Neural cell (in vitro differentiated cells): Measurements from ENCODE around the gene ANAPC7.

Source experiments
- EZH2 ChIP-seq: fragments of 200-600, 300-800 bp; shearing (Covaris generic), sonication (generic); IDR thresholded peaks from 2 replicates; pipeline ENCODE4 v1.6.1; 2014; ENCODE audit warnings: antibody characterized with exemption, low read length, borderline replicate concordance, mild to moderate bottlenecking; ENCODE audit not compliant: insufficient read depth, poor library complexity, severe bottlenecking
- RAD21 ChIP-seq: fragments of 450-650 bp; conservative IDR thresholded peaks from 2 replicates; pipeline ENCODE4 v1.6.1; 2014; ENCODE audit warnings: antibody characterized with exemption, mild to moderate bottlenecking, moderate library complexity
- SMC3 ChIP-seq: fragments of 450-650 bp; conservative IDR thresholded peaks from 2 replicates; pipeline ENCODE4 v1.6.1; 2014; ENCODE audit warnings: antibody characterized with exemption, mild to moderate bottlenecking, moderate library complexity; ENCODE audit not compliant: poor library complexity
- TF ChIP-seq, protein P1 (sequence below): fragments of 450-650 bp; IDR thresholded peaks from 2 replicates; pipeline ENCODE4 v1.5.1; 2014; ENCODE audit warnings: antibody characterized with exemption, mild to moderate bottlenecking, moderate library complexity; ENCODE audit not compliant: poor library complexity, severe bottlenecking
- TF ChIP-seq, protein P2 (sequence below): IDR thresholded peaks from 2 replicates; pipeline ENCODE4 v1.6.1; 2012; ENCODE audit warnings: borderline replicate concordance

DNA sequence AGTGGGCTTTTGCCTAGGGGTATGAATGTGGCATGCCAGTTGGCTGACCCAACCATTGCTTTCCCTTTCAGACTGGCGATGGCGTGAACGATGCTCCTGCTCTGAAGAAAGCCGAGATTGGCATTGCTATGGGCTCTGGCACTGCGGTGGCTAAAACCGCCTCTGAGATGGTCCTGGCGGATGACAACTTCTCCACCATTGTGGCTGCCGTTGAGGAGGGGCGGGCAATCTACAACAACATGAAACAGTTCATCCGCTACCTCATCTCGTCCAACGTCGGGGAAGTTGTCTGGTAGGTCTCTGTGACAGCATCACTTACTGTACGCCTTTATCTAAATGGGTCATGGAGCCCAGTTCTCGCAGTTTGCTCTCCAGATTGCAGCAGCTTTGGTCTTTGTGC lies 61.4 kb downstream of the ANAPC7 start:
- TF ChIP-seq, protein P1, sequence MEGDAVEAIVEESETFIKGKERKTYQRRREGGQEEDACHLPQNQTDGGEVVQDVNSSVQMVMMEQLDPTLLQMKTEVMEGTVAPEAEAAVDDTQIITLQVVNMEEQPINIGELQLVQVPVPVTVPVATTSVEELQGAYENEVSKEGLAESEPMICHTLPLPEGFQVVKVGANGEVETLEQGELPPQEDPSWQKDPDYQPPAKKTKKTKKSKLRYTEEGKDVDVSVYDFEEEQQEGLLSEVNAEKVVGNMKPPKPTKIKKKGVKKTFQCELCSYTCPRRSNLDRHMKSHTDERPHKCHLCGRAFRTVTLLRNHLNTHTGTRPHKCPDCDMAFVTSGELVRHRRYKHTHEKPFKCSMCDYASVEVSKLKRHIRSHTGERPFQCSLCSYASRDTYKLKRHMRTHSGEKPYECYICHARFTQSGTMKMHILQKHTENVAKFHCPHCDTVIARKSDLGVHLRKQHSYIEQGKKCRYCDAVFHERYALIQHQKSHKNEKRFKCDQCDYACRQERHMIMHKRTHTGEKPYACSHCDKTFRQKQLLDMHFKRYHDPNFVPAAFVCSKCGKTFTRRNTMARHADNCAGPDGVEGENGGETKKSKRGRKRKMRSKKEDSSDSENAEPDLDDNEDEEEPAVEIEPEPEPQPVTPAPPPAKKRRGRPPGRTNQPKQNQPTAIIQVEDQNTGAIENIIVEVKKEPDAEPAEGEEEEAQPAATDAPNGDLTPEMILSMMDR = no peak
- TF ChIP-seq, protein P2, sequence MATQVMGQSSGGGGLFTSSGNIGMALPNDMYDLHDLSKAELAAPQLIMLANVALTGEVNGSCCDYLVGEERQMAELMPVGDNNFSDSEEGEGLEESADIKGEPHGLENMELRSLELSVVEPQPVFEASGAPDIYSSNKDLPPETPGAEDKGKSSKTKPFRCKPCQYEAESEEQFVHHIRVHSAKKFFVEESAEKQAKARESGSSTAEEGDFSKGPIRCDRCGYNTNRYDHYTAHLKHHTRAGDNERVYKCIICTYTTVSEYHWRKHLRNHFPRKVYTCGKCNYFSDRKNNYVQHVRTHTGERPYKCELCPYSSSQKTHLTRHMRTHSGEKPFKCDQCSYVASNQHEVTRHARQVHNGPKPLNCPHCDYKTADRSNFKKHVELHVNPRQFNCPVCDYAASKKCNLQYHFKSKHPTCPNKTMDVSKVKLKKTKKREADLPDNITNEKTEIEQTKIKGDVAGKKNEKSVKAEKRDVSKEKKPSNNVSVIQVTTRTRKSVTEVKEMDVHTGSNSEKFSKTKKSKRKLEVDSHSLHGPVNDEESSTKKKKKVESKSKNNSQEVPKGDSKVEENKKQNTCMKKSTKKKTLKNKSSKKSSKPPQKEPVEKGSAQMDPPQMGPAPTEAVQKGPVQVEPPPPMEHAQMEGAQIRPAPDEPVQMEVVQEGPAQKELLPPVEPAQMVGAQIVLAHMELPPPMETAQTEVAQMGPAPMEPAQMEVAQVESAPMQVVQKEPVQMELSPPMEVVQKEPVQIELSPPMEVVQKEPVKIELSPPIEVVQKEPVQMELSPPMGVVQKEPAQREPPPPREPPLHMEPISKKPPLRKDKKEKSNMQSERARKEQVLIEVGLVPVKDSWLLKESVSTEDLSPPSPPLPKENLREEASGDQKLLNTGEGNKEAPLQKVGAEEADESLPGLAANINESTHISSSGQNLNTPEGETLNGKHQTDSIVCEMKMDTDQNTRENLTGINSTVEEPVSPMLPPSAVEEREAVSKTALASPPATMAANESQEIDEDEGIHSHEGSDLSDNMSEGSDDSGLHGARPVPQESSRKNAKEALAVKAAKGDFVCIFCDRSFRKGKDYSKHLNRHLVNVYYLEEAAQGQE = no peak
- TF ChIP-seq RAD21 (no peak), SMC3 (no peak), EZH2 (no peak)
